Stimulated activated effector memory CD8-positive, alpha-beta T cell treated with anti-CD3 and anti-CD28 coated beads, Interleukin-12 subunit alpha, Interleukin-12 subunit beta, amount 100 ng/mL, for 72 hours (primary cell): ENCODE results near the gene ACSL1.
A peak's percentile ranks its signal among the peaks of the same experiment; 100 is the strongest.

ENCODE experiments used
- ATAC-seq: fragments of 150-1000 bp; cut with Tn5 transposase; 2 replicates; pipeline ENCODE4 v1.10.0; 2021
- DNase-seq, 2 donors: peaks; one replicate each; pipeline ENCODE4 v3.0.0; 2021 to 2022; ENCODE audit warnings: low spot score in 2 of 2
- H3K27ac Mint-ChIP-seq: one replicate; pipeline ENCODE4 v1.8.0; 2022; ENCODE audit warnings: mild to moderate bottlenecking, mixed read lengths
- H3K36me3 Mint-ChIP-seq: one replicate; pipeline ENCODE4 v1.8.0; 2022; ENCODE audit warnings: mild to moderate bottlenecking, mixed read lengths
- H3K4me1 Mint-ChIP-seq: one replicate; pipeline ENCODE4 v1.8.0; 2022; ENCODE audit warnings: mixed read lengths
- H3K4me3 Mint-ChIP-seq: one replicate; pipeline ENCODE4 v1.8.0; 2022; ENCODE audit warnings: mild to moderate bottlenecking, mixed read lengths
- H3K9me3 Mint-ChIP-seq: one replicate; pipeline ENCODE4 v1.8.0; 2022; ENCODE audit warnings: mixed read lengths

ACSL1 gene

GRCh38 chr4:184807797-184808712 is 17.7 kb downstream of the ACSL1 start:
- H3K4me3 Mint-ChIP-seq, result no peak overlapping the region
- peaks cover 36% of the 10 kb centered on the region for H3K4me1 Mint-ChIP-seq
- ATAC-seq, result peak; percentile 41
- no peak for DNase-seq
- H3K9me3 Mint-ChIP-seq, result no peaks in the 10 kb centered on the region
- H3K36me3 Mint-ChIP-seq, result no peaks in the 10 kb centered on the region
- H3K27ac Mint-ChIP-seq, result no peak overlapping the region

GRCh38 chr4:184807256-184807655 is 18.5 kb downstream of the ACSL1 start:
- peaks cover 36% of the 10 kb centered on the region for H3K4me1 Mint-ChIP-seq
- H3K27ac Mint-ChIP-seq, result no peak overlapping the region
- no peak overlapping the region for H3K4me3 Mint-ChIP-seq
- H3K36me3 Mint-ChIP-seq, result no peaks in the 10 kb centered on the region
- no peaks in the 10 kb centered on the region for H3K9me3 Mint-ChIP-seq
- ATAC-seq (no peak), DNase-seq (no peak)

DNA sequence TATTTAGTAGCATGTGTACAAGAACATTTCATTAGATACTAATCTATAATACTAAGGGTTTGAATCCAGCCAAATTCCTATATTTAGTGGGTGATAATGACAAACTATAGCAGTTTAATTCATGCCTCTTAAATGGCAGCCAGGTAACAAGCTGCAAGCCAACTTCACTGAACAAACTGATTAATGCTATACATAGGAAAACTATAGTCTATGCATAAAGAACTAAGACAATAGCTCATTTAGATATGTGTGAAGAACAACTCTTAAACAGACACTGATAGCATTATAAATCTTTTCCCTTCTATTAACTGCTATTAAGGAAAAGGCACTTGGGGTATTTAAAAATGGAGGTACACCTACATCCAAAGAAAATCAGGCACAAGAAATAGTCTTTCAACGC is 19.1 kb downstream of the ACSL1 start:
- H3K36me3 Mint-ChIP-seq, result no peaks in the 10 kb centered on the region
- DNase-seq (no peak), ATAC-seq (no peak)
- H3K4me3 Mint-ChIP-seq, result no peak overlapping the region
- no peaks in the 10 kb centered on the region for H3K9me3 Mint-ChIP-seq
- H3K4me1 Mint-ChIP-seq, result peaks cover 36% of the 10 kb centered on the region
- H3K27ac Mint-ChIP-seq, result no peak overlapping the region

DNA sequence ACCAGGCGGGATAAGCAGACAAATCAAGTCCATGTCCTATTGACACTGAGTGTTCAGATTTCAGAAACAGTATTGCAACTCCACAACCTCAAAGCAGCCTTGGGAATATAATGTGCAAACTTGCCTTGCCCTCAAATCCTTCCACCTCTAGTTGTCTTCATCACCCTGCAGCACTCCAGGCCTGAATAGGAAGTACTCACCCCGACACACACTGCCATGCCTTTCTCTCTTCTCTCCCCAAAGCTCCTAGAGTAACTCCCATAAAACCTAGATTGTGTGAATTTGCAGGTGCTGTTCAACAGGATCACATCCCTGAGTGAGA is 19.6 kb downstream of the ACSL1 start:
- H3K27ac Mint-ChIP-seq, result no peak overlapping the region

DNA sequence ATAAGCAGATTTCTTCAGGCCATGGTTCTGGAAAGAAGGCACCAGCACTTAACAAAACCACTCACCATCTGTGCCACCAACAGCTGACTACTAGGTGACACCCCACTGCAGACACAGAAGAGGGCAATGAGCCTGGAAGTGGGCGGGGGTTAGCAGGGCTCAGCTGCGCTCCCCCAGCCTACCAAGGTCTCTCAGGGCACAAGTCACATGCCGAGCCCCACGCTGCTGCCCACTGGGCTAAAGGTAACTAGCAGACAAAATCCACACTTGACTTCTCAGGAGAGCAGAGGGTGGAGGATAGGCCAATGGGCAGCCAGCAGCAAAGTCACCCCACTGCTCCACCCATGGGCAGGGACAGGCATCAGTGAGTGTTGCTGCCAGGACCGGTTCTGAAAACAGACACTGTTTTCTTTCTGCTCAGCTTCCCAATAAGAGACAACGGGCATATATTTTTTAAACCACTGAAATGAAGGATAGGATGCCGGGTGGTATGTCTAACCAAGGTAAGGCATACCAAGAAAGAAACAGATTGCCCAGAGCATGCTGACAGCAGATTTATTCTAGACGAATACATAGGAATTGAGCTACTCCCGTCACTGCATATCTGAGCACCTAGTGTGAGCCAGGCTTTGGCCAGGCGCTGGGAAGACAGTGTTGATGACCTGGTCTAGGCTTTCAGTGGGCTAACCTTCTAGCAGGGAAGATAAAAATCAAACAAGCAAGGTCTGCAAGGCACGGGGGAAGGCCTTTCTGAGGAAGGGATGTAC is 20.1 kb downstream of the ACSL1 start:
- H3K4me1 Mint-ChIP-seq, result peaks cover 27% of the 10 kb centered on the region
- ATAC-seq (peak; percentile 48), DNase-seq (no peak)
- H3K36me3 Mint-ChIP-seq, result no peaks in the 10 kb centered on the region
- no peak overlapping the region for H3K27ac Mint-ChIP-seq
- no peaks in the 10 kb centered on the region for H3K9me3 Mint-ChIP-seq
- no peak overlapping the region for H3K4me3 Mint-ChIP-seq

More for the DNA sequence above, 19.6 kb downstream of the ACSL1 start:
- no peak for ATAC-seq
- Mint-ChIP-seq H3K4me1 (peaks cover 32% of the 10 kb centered on the region), H3K9me3 (no peaks in the 10 kb centered on the region), H3K4me3 (no peak overlapping the region), H3K36me3 (no peaks in the 10 kb centered on the region)
- no peak for DNase-seq

- ATAC-seq (no peak), DNase-seq (no peak)
- Mint-ChIP-seq H3K36me3 (no peaks in the 10 kb centered on the region), H3K4me3 (no peak overlapping the region), H3K4me1 (peaks cover 22% of the 10 kb centered on the region), H3K9me3 (no peaks in the 10 kb centered on the region), H3K27ac (no peak overlapping the region)
Measured at GRCh38 chr4:184804621-184805020, 21.1 kb downstream of the ACSL1 start.

GRCh38 chr4:184803874-184804273 is 21.9 kb downstream of the ACSL1 start:
- peaks cover 22% of the 10 kb centered on the region for H3K4me1 Mint-ChIP-seq
- H3K4me3 Mint-ChIP-seq, result no peak overlapping the region
- DNase-seq, result no peak
- no peak for ATAC-seq
- H3K27ac Mint-ChIP-seq, result no peak overlapping the region
- peaks cover 4% of the 10 kb centered on the region for H3K36me3 Mint-ChIP-seq
- no peaks in the 10 kb centered on the region for H3K9me3 Mint-ChIP-seq

GRCh38 chr4:184803133-184803532 is 22.6 kb downstream of the ACSL1 start:
- peaks cover 17% of the 10 kb centered on the region for H3K4me1 Mint-ChIP-seq
- no peak overlapping the region for H3K27ac Mint-ChIP-seq
- peaks cover 6% of the 10 kb centered on the region for H3K36me3 Mint-ChIP-seq
- no peaks in the 10 kb centered on the region for H3K9me3 Mint-ChIP-seq
- ATAC-seq (no peak), DNase-seq (no peak)
- no peak overlapping the region for H3K4me3 Mint-ChIP-seq

- peak overlapping the region; percentile 35 for H3K27ac Mint-ChIP-seq
- peaks cover 6% of the 10 kb centered on the region for H3K36me3 Mint-ChIP-seq
- no peak for DNase-seq
- ATAC-seq, result no peak
- H3K4me3 Mint-ChIP-seq, result no peak overlapping the region
- H3K4me1 Mint-ChIP-seq, result peaks cover 13% of the 10 kb centered on the region
- no peaks in the 10 kb centered on the region for H3K9me3 Mint-ChIP-seq
Measured at GRCh38 chr4:184802697-184803015, 23.1 kb downstream of the ACSL1 start.

GRCh38 chr4:184801781-184802696 is 23.7 kb downstream of the ACSL1 start:
- H3K36me3 Mint-ChIP-seq, result peaks cover 6% of the 10 kb centered on the region

GRCh38 chr4:184798504-184798903 is 27.3 kb downstream of the ACSL1 start:
- Mint-ChIP-seq H3K27ac (no peak overlapping the region), H3K9me3 (no peaks in the 10 kb centered on the region), H3K4me3 (no peak overlapping the region), H3K36me3 (peaks cover 11% of the 10 kb centered on the region), H3K4me1 (peaks cover 9% of the 10 kb centered on the region)
- ATAC-seq (no peak), DNase-seq (no peak)

More at GRCh38 chr4:184801781-184802696, 23.7 kb downstream of the ACSL1 start:
- ATAC-seq (no peak), DNase-seq (no peak)
- no peaks in the 10 kb centered on the region for H3K9me3 Mint-ChIP-seq
- H3K27ac Mint-ChIP-seq, result peak overlapping the region; percentile 35
- no peak overlapping the region for H3K4me3 Mint-ChIP-seq
- peaks cover 13% of the 10 kb centered on the region for H3K4me1 Mint-ChIP-seq

- Mint-ChIP-seq H3K27ac (no peak overlapping the region), H3K36me3 (peaks cover 16% of the 10 kb centered on the region), H3K9me3 (no peaks in the 10 kb centered on the region), H3K4me3 (no peak overlapping the region), H3K4me1 (peaks cover 14% of the 10 kb centered on the region)
- DNase-seq (no peak), ATAC-seq (no peak)
Measured at GRCh38 chr4:184796906-184797305, 28.9 kb downstream of the ACSL1 start.

DNA sequence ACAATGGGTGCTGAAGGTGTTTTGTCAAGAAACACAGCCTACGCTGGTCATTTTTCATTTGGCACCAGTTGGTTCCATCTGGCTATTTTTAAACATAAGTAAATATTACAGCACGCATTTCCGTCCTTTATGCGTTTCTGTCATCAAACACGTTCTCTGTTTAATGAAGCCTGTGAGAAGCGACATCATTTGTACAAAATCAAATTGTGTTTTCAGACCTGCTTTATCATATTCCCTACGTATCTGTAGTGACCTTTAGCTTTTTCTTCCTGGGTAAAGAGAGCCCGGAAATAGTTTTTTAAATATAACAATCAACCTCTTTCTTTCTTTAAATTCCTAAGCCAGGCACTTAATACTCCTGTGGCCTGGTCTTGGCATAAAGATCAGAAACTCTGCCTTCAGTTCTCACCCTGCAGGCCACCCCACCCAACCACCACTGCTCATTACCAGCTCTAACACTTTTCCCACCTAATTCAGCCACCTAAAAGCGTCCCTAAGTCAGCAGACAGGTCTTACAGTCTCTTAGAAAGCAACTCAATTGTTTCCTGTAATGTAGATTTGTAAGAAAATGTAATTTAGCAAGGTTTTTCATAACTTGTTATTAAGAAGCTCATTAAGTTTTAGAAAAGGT is 30.4 kb downstream of the ACSL1 start:
- Mint-ChIP-seq H3K9me3 (no peaks in the 10 kb centered on the region), H3K4me3 (no peak overlapping the region), H3K4me1 (peaks cover 26% of the 10 kb centered on the region), H3K27ac (no peak overlapping the region), H3K36me3 (peaks cover 16% of the 10 kb centered on the region)
- no peak for DNase-seq
- no peak for ATAC-seq

- H3K27ac Mint-ChIP-seq, result no peak overlapping the region
- H3K4me3 Mint-ChIP-seq, result no peak overlapping the region
- H3K36me3 Mint-ChIP-seq, result peaks cover 16% of the 10 kb centered on the region
- no peak for DNase-seq
- no peak for ATAC-seq
- no peaks in the 10 kb centered on the region for H3K9me3 Mint-ChIP-seq
- peaks cover 26% of the 10 kb centered on the region for H3K4me1 Mint-ChIP-seq
Measured at GRCh38 chr4:184794470-184794869, 31.3 kb downstream of the ACSL1 start.
